Measurements from ENCODE around the gene INSM1. TPM values are rescaled to one million over a fixed set of nuclear protein-coding genes. Genes with fewer than 3 reads are reported as not detected.

Gene INSM1
- total and polyA plus RNA-seq, 2 of the 13 experiments (the other 11 are each of a cell fraction or from before 2014, with no cell fraction given), result not detected

DNA sequence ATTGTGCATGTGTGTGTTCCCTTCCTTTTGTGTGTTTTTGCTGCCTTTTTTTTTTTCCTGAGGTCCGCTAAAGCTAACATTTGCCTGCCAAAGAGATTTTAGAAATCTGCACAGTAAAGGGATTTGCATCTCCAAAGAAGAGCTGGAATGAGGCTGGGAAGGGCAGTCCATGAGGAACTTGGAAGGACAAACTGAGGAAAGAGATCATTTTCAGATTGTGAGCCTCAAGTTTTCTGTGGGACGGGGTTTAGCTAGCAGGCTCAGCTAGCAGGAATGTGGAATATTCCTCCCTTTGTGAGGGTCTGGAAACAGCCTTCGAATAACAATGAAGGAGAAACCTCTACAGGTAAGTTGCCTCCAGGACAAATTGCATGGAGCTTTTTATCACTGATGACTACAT lies 3.8 kb downstream of the INSM1 start:
- no peak overlapping the region for H3K9ac ChIP-seq (ENCODE audit: insufficient read depth, low read depth, low read length)
- TF ChIP-seq, protein P1, sequence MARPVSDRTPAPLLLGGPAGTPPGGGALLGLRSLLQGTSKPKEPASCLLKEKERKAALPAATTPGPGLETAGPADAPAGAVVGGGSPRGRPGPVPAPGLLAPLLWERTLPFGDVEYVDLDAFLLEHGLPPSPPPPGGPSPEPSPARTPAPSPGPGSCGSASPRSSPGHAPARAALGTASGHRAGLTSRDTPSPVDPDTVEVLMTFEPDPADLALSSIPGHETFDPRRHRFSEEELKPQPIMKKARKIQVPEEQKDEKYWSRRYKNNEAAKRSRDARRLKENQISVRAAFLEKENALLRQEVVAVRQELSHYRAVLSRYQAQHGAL (CRISPR knock-in tag; IDR thresholded peaks at IDR 0.05; ENCODE audit: not compliant biosample characterization), result no peak
- TF ChIP-seq, protein P2, sequence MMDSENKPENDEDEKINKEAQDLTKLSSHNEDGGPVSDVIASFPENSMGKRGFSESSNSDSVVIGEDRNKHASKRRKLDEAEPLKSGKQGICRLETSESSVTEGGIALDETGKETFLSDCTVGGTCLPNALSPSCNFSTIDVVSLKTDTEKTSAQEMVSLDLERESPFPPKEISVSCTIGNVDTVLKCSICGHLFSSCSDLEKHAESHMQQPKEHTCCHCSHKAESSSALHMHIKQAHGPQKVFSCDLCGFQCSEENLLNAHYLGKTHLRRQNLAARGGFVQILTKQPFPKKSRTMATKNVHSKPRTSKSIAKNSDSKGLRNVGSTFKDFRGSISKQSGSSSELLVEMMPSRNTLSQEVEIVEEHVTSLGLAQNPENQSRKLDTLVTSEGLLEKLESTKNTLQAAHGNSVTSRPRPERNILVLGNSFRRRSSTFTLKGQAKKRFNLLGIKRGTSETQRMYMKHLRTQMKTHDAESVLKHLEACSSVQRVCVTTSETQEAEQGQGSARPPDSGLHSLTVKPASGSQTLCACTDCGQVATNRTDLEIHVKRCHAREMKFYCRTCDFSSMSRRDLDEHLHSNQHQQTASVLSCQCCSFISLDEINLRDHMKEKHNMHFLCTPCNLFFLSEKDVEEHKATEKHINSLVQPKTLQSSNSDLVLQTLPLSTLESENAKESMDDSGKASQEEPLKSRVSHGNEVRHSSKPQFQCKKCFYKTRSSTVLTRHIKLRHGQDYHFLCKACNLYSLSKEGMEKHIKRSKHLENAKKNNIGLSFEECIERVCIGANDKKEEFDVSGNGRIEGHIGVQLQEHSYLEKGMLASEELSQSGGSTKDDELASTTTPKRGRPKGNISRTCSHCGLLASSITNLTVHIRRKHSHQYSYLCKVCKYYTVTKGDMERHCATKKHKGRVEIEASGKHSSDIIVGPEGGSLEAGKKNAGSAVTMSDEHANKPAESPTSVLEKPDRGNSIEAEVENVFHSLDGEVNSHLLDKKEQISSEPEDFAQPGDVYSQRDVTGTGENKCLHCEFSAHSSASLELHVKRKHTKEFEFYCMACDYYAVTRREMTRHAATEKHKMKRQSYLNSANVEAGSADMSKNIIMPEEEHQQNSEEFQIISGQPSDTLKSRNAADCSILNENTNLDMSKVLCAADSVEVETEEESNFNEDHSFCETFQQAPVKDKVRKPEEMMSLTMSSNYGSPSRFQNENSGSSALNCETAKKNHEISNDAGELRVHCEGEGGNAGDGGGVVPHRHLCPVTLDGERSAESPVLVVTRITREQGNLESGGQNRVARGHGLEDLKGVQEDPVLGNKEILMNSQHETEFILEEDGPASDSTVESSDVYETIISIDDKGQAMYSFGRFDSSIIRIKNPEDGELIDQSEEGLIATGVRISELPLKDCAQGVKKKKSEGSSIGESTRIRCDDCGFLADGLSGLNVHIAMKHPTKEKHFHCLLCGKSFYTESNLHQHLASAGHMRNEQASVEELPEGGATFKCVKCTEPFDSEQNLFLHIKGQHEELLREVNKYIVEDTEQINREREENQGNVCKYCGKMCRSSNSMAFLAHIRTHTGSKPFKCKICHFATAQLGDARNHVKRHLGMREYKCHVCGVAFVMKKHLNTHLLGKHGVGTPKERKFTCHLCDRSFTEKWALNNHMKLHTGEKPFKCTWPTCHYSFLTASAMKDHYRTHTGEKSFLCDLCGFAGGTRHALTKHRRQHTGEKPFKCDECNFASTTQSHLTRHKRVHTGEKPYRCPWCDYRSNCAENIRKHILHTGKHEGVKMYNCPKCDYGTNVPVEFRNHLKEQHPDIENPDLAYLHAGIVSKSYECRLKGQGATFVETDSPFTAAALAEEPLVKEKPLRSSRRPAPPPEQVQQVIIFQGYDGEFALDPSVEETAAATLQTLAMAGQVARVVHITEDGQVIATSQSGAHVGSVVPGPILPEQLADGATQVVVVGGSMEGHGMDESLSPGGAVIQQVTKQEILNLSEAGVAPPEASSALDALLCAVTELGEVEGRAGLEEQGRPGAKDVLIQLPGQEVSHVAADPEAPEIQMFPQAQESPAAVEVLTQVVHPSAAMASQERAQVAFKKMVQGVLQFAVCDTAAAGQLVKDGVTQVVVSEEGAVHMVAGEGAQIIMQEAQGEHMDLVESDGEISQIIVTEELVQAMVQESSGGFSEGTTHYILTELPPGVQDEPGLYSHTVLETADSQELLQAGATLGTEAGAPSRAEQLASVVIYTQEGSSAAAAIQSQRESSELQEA (CRISPR knock-in tag; IDR thresholded peaks at IDR 0.05; ENCODE audit: not compliant biosample characterization), result no peak
- no peak for TF ChIP-seq ZNF761 (CRISPR knock-in tag; conservative IDR thresholded peaks at IDR 0.05)
- no peak for TF ChIP-seq MAFF (IDR thresholded peaks at IDR 0.05; ENCODE audit: low read depth, low read length)

More for the DNA sequence above, 3.8 kb downstream of the INSM1 start:
- no peaks in the 10 kb centered on the region for H3K79me2 ChIP-seq (ENCODE audit: insufficient read depth, low read length)
- no peak overlapping the region for H3K4me2 ChIP-seq (ENCODE audit: low read depth, low read length)
- WGBS (ENCODE audit: low lambda C conversion rate), result 19% methylated on average over 3 of the region's 3 CpGs
- peaks cover 11% of the 10 kb centered on the region; the same call in 1 of the 2 replicates for H3K4me1 ChIP-seq (ENCODE audit: insufficient read depth, low read length)
- FAIRE-seq (no peak), DNase-seq (ENCODE audit: low spot score) (no peak), ATAC-seq (no peak)
- BruUV-seq (replicated peaks), result no TSS peak
- H3K4me3 ChIP-seq (replicated peaks in 1 of 3; ENCODE audit: insufficient read depth in 1 of 3, low read depth in 2 of 3, low read length in 3 of 3), result no peak overlapping the region
- intact Hi-C loops (cut with micrococcal nuclease; ENCODE audit: unreplicated experiment), result no loop called here
- in situ Hi-C loops (cut with HindIII; ENCODE audit: extremely low pct_ligation_motif_present, low pct_unique_long_range_greater_than_20kb), result no loop called here
- H3K9me3 ChIP-seq (ENCODE audit: low read length), result no peaks in the 10 kb centered on the region
- no peaks in the 10 kb centered on the region for H3K36me3 ChIP-seq (replicated peaks in 1 of 2; ENCODE audit: control insufficient read depth in 1 of 2, insufficient read depth in 2 of 2, low read length in 2 of 2)
- POLR2A ChIA-PET, result no interaction called here
- H4K20me1 ChIP-seq (ENCODE audit: insufficient read depth, low read length), result no peaks in the 10 kb centered on the region
- CTCF ChIA-PET (ENCODE audit: low intra/inter-chr PET ratio, low total read pairs), result no interaction called here
- H2AFZ ChIP-seq (ENCODE audit: low read length), result no peak overlapping the region
- no peak overlapping the region for H3K27ac ChIP-seq (ENCODE audit: extremely low read length, insufficient read depth, low read length)
- peaks cover 19 to 84% of the 10 kb centered on the region in 2 experiments; a peak in 4 of 5 replicates for H3K27me3 ChIP-seq (ENCODE audit: control insufficient read depth in 1 of 2, insufficient read depth in 2 of 2, low read length in 2 of 2)

Measured in HepG2 (cell line).